Stomach (tissue), 4 donors: Measurements from ENCODE around the gene AKAP12.

ENCODE experiments used
- CTCF ChIP-seq, 7 experiments: fragments of 450-650 bp in 4 of 7; fragments of 200-600 bp in 3 of 7; sonication (generic) in 3 of 7; IDR thresholded peaks; one replicate each; pipeline ENCODE4 v1.5.1; 2016 to 2019; ENCODE audit warnings: antibody characterized with exemption in 7 of 7, control low read depth in 2 of 7, mild to moderate bottlenecking in 1 of 7
- POLR2A ChIP-seq, 4 donors: fragments of 450-650 bp; IDR thresholded peaks; one replicate each; pipeline ENCODE4 v1.6.1; 2016; ENCODE audit warnings: antibody characterized with exemption in 4 of 4, control low read depth in 2 of 4, mild to moderate bottlenecking in 1 of 4, moderate library complexity in 1 of 4
- POLR2AphosphoS5 ChIP-seq, 3 donors: sonication (generic); formaldehyde crosslinking; IDR thresholded peaks; one replicate each; pipeline ENCODE4 v1.6.1; 2016; ENCODE audit warnings: antibody characterized with exemption in 3 of 3

GRCh38 chr6:151372164-151372563 is 132.4 kb downstream of the AKAP12 start:
- no peak for TF ChIP-seq CTCF (IDR thresholded peaks at IDR 0.05)
- no peak for TF ChIP-seq POLR2A (IDR thresholded peaks at IDR 0.05)
- no peak for TF ChIP-seq POLR2AphosphoS5 (IDR thresholded peaks at IDR 0.05)
